ENCODE measurements around the gene SVIP.

SVIP gene

DNA sequence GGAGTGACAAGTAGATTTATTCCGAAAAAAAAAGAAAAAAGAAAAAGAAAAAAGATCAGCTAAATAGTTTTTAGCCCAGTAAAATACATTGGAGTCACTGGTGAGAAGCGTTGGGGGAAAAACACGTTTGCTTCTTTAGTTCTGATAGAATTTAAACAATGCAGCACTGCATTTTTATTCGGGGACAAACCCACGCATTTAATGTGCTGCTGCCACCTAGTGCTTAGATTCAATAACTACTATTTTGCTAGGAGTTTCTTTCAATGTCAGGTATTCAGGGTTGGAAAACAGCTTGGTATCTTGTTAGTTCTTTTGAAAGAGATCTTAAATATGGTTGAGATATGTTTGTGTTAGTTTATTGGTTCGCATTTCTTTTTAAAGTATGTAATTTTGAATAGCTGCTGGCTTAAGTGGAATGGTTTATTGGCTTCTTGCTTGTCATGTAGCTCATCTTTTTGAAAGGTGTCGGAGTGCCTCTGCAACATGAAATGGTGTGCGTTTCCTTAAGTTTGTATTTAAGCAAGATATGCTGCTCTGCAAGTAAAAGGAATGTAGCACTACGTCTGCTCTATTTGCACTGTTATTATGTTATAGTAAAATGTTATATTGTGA, 41.9 kb downstream of the SVIP start:
- no peak for TF ChIP-seq ZFP30 (CRISPR knock-in tag; IDR thresholded peaks at IDR 0.05)
- no peak for TF ChIP-seq ZNF8 (CRISPR knock-in tag; IDR thresholded peaks at IDR 0.05)
- no peak for TF ChIP-seq TSHZ2 (CRISPR knock-in tag; IDR thresholded peaks at IDR 0.05)
- TF ChIP-seq PPARA (CRISPR knock-in tag; IDR thresholded peaks at IDR 0.05; ENCODE audit: borderline replicate concordance), result no peak
- TF ChIP-seq OSR1 (CRISPR knock-in tag; IDR thresholded peaks at IDR 0.05), result no peak
- TF ChIP-seq CSDC2 (CRISPR knock-in tag; IDR thresholded peaks at IDR 0.05), result no peak
- TF ChIP-seq TOX (CRISPR knock-in tag; IDR thresholded peaks at IDR 0.05; ENCODE audit: borderline replicate concordance), result no peak
- TF ChIP-seq BACH2 (CRISPR knock-in tag; IDR thresholded peaks at IDR 0.05; ENCODE audit: borderline replicate concordance), result no peak
- TF ChIP-seq TCF4 (CRISPR knock-in tag; IDR thresholded peaks at IDR 0.05; ENCODE audit: borderline replicate concordance), result no peak
- TF ChIP-seq ESRRG (CRISPR knock-in tag; IDR thresholded peaks at IDR 0.05), result no peak
- no peak for TF ChIP-seq PATZ1 (CRISPR knock-in tag; IDR thresholded peaks at IDR 0.05; ENCODE audit: borderline replicate concordance)
- no peak for TF ChIP-seq ZFP3 (CRISPR knock-in tag; IDR thresholded peaks at IDR 0.05)
- TF ChIP-seq, protein P1, sequence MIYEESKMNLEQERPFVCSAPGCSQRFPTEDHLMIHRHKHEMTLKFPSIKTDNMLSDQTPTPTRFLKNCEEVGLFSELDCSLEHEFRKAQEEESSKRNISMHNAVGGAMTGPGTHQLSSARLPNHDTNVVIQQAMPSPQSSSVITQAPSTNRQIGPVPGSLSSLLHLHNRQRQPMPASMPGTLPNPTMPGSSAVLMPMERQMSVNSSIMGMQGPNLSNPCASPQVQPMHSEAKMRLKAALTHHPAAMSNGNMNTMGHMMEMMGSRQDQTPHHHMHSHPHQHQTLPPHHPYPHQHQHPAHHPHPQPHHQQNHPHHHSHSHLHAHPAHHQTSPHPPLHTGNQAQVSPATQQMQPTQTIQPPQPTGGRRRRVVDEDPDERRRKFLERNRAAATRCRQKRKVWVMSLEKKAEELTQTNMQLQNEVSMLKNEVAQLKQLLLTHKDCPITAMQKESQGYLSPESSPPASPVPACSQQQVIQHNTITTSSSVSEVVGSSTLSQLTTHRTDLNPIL (CRISPR knock-in tag; IDR thresholded peaks at IDR 0.05; ENCODE audit: low read depth), result no peak
- ATAC-seq, result peak; percentile 85

GRCh38 chr11:22787055-22787454, 42.5 kb downstream of the SVIP start:
- no peak for ATAC-seq

More at GRCh38 chr11:22787055-22787454, 42.5 kb downstream of the SVIP start:
- TF ChIP-seq ZFP3 (CRISPR knock-in tag; IDR thresholded peaks at IDR 0.05) (no peak), POU6F1 (CRISPR knock-in tag; IDR thresholded peaks at IDR 0.05; ENCODE audit: borderline replicate concordance, low read depth) (no peak), OSR1 (CRISPR knock-in tag; IDR thresholded peaks at IDR 0.05) (no peak), ARNTL (CRISPR knock-in tag; IDR thresholded peaks at IDR 0.05; ENCODE audit: borderline replicate concordance, low read depth) (no peak), ZNF565 (CRISPR knock-in tag; conservative IDR thresholded peaks at IDR 0.05; ENCODE audit: low read depth) (no peak), RARB (CRISPR knock-in tag; IDR thresholded peaks at IDR 0.05) (no peak), ZC3H10 (CRISPR knock-in tag; IDR thresholded peaks at IDR 0.05) (no peak), TOX (CRISPR knock-in tag; IDR thresholded peaks at IDR 0.05; ENCODE audit: borderline replicate concordance) (no peak), BACH2 (CRISPR knock-in tag; IDR thresholded peaks at IDR 0.05; ENCODE audit: borderline replicate concordance) (no peak), PPARA (CRISPR knock-in tag; IDR thresholded peaks at IDR 0.05; ENCODE audit: borderline replicate concordance) (no peak), ISL1 (CRISPR knock-in tag; IDR thresholded peaks at IDR 0.05) (no peak), ESRRG (CRISPR knock-in tag; IDR thresholded peaks at IDR 0.05) (no peak), ZFP30 (CRISPR knock-in tag; IDR thresholded peaks at IDR 0.05) (no peak), PATZ1 (CRISPR knock-in tag; IDR thresholded peaks at IDR 0.05; ENCODE audit: borderline replicate concordance) (no peak), SNAI2 (CRISPR knock-in tag; IDR thresholded peaks at IDR 0.05) (no peak), GLIS3 (CRISPR knock-in tag; IDR thresholded peaks at IDR 0.05) (no peak)
- TF ChIP-seq, protein P2, sequence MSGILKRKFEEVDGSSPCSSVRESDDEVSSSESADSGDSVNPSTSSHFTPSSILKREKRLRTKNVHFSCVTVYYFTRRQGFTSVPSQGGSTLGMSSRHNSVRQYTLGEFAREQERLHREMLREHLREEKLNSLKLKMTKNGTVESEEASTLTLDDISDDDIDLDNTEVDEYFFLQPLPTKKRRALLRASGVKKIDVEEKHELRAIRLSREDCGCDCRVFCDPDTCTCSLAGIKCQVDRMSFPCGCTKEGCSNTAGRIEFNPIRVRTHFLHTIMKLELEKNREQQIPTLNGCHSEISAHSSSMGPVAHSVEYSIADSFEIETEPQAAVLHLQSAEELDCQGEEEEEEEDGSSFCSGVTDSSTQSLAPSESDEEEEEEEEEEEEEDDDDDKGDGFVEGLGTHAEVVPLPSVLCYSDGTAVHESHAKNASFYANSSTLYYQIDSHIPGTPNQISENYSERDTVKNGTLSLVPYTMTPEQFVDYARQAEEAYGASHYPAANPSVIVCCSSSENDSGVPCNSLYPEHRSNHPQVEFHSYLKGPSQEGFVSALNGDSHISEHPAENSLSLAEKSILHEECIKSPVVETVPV (CRISPR knock-in tag; IDR thresholded peaks at IDR 0.05), result no peak

Measured in SK-N-SH treated with all-trans-retinoic acid at 6 μM for 48 hours (cell line).